Measurements from ENCODE around the gene PFDN4. TPM values are rescaled to one million over a fixed set of nuclear protein-coding genes. Genes with fewer than 3 reads are reported as not detected.

Gene PFDN4
- polyA plus RNA-seq, 2 of the 4 experiments (the other 2 are of a cell fraction) = 140 to 146 TPM

- TF ChIP-seq FOSL2 (IDR thresholded peaks at IDR 0.05) (0 out of 2 replicates have a peak, but pooled peaks have one; percentile 18), FOSL2 (CRISPR knock-in tag; IDR thresholded peaks at IDR 0.05) (peak; percentile 5; the same call in 1 of the 2 replicates), GATA3 (IDR thresholded peaks at IDR 0.05; ENCODE audit: borderline replicate concordance) (peak; percentile 69), POLR2A (IDR thresholded peaks at IDR 0.05; ENCODE audit: low read length) (peak; percentile 100), CTCF (IDR thresholded peaks at IDR 0.05) (no peak), EHMT2 (IDR thresholded peaks at IDR 0.05; ENCODE audit: low read depth) (no peak), TP53 (CRISPR knock-in tag; IDR thresholded peaks at IDR 0.05) (0 out of 2 replicates have a peak, but pooled peaks have one; percentile 70), FOSB (CRISPR knock-in tag; IDR thresholded peaks at IDR 0.05) (peak; percentile 96), CEBPB (IDR thresholded peaks at IDR 0.05) (peak; percentile 94 to 96), RCOR1 (IDR thresholded peaks at IDR 0.05; ENCODE audit: low read depth, low read length) (no peak), HES2 (IDR thresholded peaks at IDR 0.05) (peak; percentile 71), FOXS1 (CRISPR knock-in tag; IDR thresholded peaks at IDR 0.05) (0 out of 2 replicates have a peak, but pooled peaks have one; percentile 33), SMC3 (IDR thresholded peaks at IDR 0.05) (no peak), HMGXB4 (CRISPR knock-in tag; IDR thresholded peaks at IDR 0.05; ENCODE audit: borderline replicate concordance) (no peak), CBX2 (IDR thresholded peaks at IDR 0.05; ENCODE audit: borderline replicate concordance, low read depth) (no peak), NFE2L2 (conservative IDR thresholded peaks at IDR 0.05; ENCODE audit: low read length) (no peak), SREBF2 (IDR thresholded peaks at IDR 0.05) (no peak), BCL3 (IDR thresholded peaks at IDR 0.05) (peak; percentile 99), NR3C1 (IDR thresholded peaks at IDR 0.05) (no peak), KDM1A (IDR thresholded peaks at IDR 0.05; ENCODE audit: low read depth) (no peak), MAZ (IDR thresholded peaks at IDR 0.05; ENCODE audit: borderline replicate concordance, low read depth, low read length) (peak; percentile 90; the same call in 1 of the 2 replicates), ZFP36 (IDR thresholded peaks at IDR 0.05; ENCODE audit: borderline replicate concordance, partially characterized antibody) (no peak), JUN (IDR thresholded peaks at IDR 0.05) (peak; percentile 98 to 100), ZSCAN20 (CRISPR knock-in tag; IDR thresholded peaks at IDR 0.05) (no peak), HOXB13 (CRISPR knock-in tag; IDR thresholded peaks at IDR 0.05; ENCODE audit: low read depth) (peak; percentile 44; the same call in 1 of the 2 replicates), MAFK (IDR thresholded peaks at IDR 0.05; ENCODE audit: partially characterized antibody) (peak; percentile 5)
These were observed 34.0 kb upstream of the PFDN4 start, which contains the start of gene CYP24A1 (continued) for GRCh38 chr20:54173653-54174456.

Data from A549 (cell line).